Natural killer cell treated with Interleukin-12 subunit alpha and Interleukin-12 subunit beta and Interleukin-15 and Interleukin-18, amount 100 ng/mL, for 72 hours (primary cell): Measurements from ENCODE around the gene RNASET2. TPM values are rescaled to one million over a fixed set of nuclear protein-coding genes. Genes with fewer than 3 reads are reported as not detected.

Experiments
- ATAC-seq, 2 donors: fragments of 150-1000 bp; cut with Tn5 transposase in 1 of 2; sonication (Bioruptor Pico), chemical (Tn5 transposase) in 1 of 2; 2 replicates each; pipeline ENCODE4 v1.10.0; 2021
- DNase-seq: peaks from one replicate; pipeline ENCODE4 v3.0.0; 2022; ENCODE audit warnings: low spot score
- H3K27ac Mint-ChIP-seq, 2 donors: 1 replicate in 1 of 2; 2 replicates in 1 of 2; pipeline ENCODE4 v1.8.0; 2022; ENCODE audit warnings: mixed read lengths in 2 of 2, mild to moderate bottlenecking in 1 of 2, moderate library complexity in 1 of 2
- H3K27me3 Mint-ChIP-seq, 2 donors: 1 replicate in 1 of 2; 2 replicates in 1 of 2; pipeline ENCODE4 v1.8.0; 2022; ENCODE audit warnings: mixed read lengths in 2 of 2
- H3K36me3 Mint-ChIP-seq: one replicate; pipeline ENCODE4 v1.8.0; 2022; ENCODE audit warnings: mixed read lengths
- H3K4me1 Mint-ChIP-seq, 2 donors: 1 replicate in 1 of 2; 2 replicates in 1 of 2; pipeline ENCODE4 v1.8.0; 2022; ENCODE audit warnings: low read depth in 2 of 2, mixed read lengths in 2 of 2, mild to moderate bottlenecking in 1 of 2
- H3K4me3 Mint-ChIP-seq: one replicate; pipeline ENCODE4 v1.8.0; 2022; ENCODE audit warnings: mixed read lengths
- H3K9me3 Mint-ChIP-seq: 2 replicates; pipeline ENCODE4 v1.8.0; 2022; ENCODE audit warnings: mixed read lengths
- total RNA-seq, 2 donors: library from RNA; stranded (reverse); gene quantifications; one replicate each; pipeline ENCODE4 v1.2.3, GENCODE V29; 2022

RNASET2 gene
- total RNA-seq, 2 donors from 2014 or later = 18.1 to 50.6 TPM

GRCh38 chr6:166932616-166933015 is 23.7 kb downstream of the RNASET2 start:
- Mint-ChIP-seq H3K27ac (no peak overlapping the region), H3K36me3 (no peaks in the 10 kb centered on the region), H3K4me1 (peaks cover 7% of the 10 kb centered on the region in 2 donors), H3K9me3 (no peaks in the 10 kb centered on the region), H3K4me3 (no peak overlapping the region), H3K27me3 (no peaks in the 10 kb centered on the region)
- ATAC-seq (no peak), DNase-seq (no peak)

GRCh38 chr6:166932116-166932515 is 24.2 kb downstream of the RNASET2 start:
- Mint-ChIP-seq H3K36me3 (no peaks in the 10 kb centered on the region), H3K27ac (no peak overlapping the region), H3K9me3 (no peaks in the 10 kb centered on the region), H3K4me3 (no peak overlapping the region), H3K4me1 (peaks cover 7 to 9% of the 10 kb centered on the region in 2 donors), H3K27me3 (no peaks in the 10 kb centered on the region)
- no peak for DNase-seq
- no peak for ATAC-seq

GRCh38 chr6:166931426-166931970 is 24.9 kb downstream of the RNASET2 start:
- Mint-ChIP-seq H3K4me3 (no peak overlapping the region), H3K4me1 (peaks cover 7 to 9% of the 10 kb centered on the region in 2 donors), H3K36me3 (no peaks in the 10 kb centered on the region), H3K27me3 (no peaks in the 10 kb centered on the region), H3K27ac (no peak overlapping the region), H3K9me3 (no peaks in the 10 kb centered on the region)
- ATAC-seq (no peak), DNase-seq (no peak)

- H3K4me3 Mint-ChIP-seq = no peak overlapping the region
- H3K27me3 Mint-ChIP-seq = no peaks in the 10 kb centered on the region
- H3K4me1 Mint-ChIP-seq = peaks cover 7 to 9% of the 10 kb centered on the region in 2 donors
- DNase-seq = no peak
- H3K36me3 Mint-ChIP-seq = no peaks in the 10 kb centered on the region
- peak in 1 of 2 donors; percentile 18 for ATAC-seq
- no peak overlapping the region for H3K27ac Mint-ChIP-seq
- no peaks in the 10 kb centered on the region for H3K9me3 Mint-ChIP-seq
Observed at GRCh38 chr6:166930354-166930891, 25.9 kb downstream of the RNASET2 start.

- no peak for ATAC-seq
- H3K4me1 Mint-ChIP-seq = peaks cover 7 to 9% of the 10 kb centered on the region in 2 donors
- H3K36me3 Mint-ChIP-seq = no peaks in the 10 kb centered on the region
- H3K9me3 Mint-ChIP-seq = no peaks in the 10 kb centered on the region
- H3K27me3 Mint-ChIP-seq = no peaks in the 10 kb centered on the region
- no peak overlapping the region for H3K4me3 Mint-ChIP-seq
- H3K27ac Mint-ChIP-seq = no peak overlapping the region
- DNase-seq = no peak
Observed at GRCh38 chr6:166929542-166930189, 26.7 kb downstream of the RNASET2 start.

GRCh38 chr6:166928644-166929541 is 27.5 kb downstream of the RNASET2 start:
- Mint-ChIP-seq H3K4me1 (peaks cover 7 to 9% of the 10 kb centered on the region in 2 donors), H3K9me3 (no peaks in the 10 kb centered on the region), H3K27me3 (no peaks in the 10 kb centered on the region), H3K36me3 (no peaks in the 10 kb centered on the region), H3K27ac (peak overlapping the region in 1 of 2 donors; percentile 57), H3K4me3 (no peak overlapping the region)
- DNase-seq (no peak), ATAC-seq (no peak)

- Mint-ChIP-seq H3K27ac (peak overlapping the region in 1 of 2 donors; percentile 57), H3K4me3 (no peak overlapping the region), H3K9me3 (no peaks in the 10 kb centered on the region), H3K36me3 (no peaks in the 10 kb centered on the region), H3K27me3 (no peaks in the 10 kb centered on the region), H3K4me1 (peaks cover 7 to 9% of the 10 kb centered on the region in 2 donors)
- ATAC-seq (no peak), DNase-seq (no peak)
Observed at GRCh38 chr6:166927935-166928643, 28.3 kb downstream of the RNASET2 start.

DNA sequence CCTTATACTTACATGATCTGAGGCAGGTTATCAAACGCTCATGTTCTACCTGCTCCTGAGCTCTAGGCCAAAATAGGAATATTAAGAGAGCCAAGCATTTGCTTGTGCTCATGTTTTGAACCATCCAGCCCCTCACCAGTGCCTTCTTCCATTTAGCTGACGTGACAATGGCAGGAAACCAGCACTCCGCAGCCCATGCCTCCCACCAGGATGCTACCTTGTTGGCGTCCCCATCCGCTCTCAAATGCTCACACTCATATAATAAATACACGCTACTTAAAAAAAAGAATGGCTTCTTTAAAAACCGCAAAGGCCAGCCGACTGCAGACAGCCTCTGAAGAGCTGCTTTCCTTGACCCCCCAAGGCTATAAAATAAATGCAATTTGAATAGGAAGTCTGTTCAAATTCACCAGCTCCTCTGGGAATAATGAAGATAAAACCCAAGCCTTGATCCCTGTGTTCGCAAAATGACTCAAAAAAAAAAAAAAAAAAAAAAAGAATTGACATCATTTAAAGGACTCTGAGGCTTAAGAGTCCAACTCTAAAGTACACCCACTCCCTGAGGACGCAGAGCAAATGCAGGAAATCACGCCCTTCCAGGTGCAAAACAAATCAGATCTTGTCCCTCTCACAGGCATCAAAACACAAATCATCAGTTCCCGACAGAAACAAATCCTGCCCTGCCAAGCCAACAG is 29.0 kb downstream of the RNASET2 start:
- no peak overlapping the region for H3K27ac Mint-ChIP-seq
- H3K27me3 Mint-ChIP-seq = no peaks in the 10 kb centered on the region
- no peak overlapping the region for H3K4me3 Mint-ChIP-seq
- DNase-seq = no peak
- peaks cover 7 to 9% of the 10 kb centered on the region in 2 donors for H3K4me1 Mint-ChIP-seq
- H3K9me3 Mint-ChIP-seq = no peaks in the 10 kb centered on the region
- no peak for ATAC-seq
- no peaks in the 10 kb centered on the region for H3K36me3 Mint-ChIP-seq

DNA sequence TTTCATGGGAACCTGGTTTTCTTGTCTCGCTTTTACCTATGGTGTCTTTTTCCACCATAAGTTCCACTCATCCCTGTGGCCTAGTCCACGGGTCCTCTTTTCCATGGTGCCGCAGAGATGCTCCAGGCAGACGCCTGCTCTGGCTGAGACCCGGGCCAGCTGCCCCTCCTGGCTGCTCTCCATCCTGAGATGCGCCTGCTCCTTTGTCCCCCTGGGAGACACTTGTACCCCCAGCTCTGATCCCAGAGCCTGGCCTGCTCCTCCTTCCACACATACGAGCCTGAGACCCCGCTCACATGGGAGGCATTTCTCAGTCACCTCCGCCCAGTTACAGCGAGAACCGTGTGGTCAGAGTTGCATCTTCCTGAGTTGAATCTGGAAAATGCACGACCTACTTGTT is 29.6 kb downstream of the RNASET2 start:
- no peak overlapping the region for H3K4me3 Mint-ChIP-seq
- no peak overlapping the region for H3K27ac Mint-ChIP-seq

GRCh38 chr6:166925141-166925996 is 31.0 kb downstream of the RNASET2 start:
- Mint-ChIP-seq H3K4me1 (peaks cover 0 to 5% of the 10 kb centered on the region in 2 donors), H3K4me3 (no peak overlapping the region), H3K9me3 (no peaks in the 10 kb centered on the region), H3K27ac (no peak overlapping the region), H3K27me3 (no peaks in the 10 kb centered on the region), H3K36me3 (no peaks in the 10 kb centered on the region)
- ATAC-seq = peak; percentile 36 to 43
- no peak for DNase-seq

More for the DNA sequence above, 29.6 kb downstream of the RNASET2 start:
- Mint-ChIP-seq H3K27me3 (no peaks in the 10 kb centered on the region), H3K36me3 (no peaks in the 10 kb centered on the region), H3K4me1 (peaks cover 3 to 6% of the 10 kb centered on the region in 2 donors), H3K9me3 (no peaks in the 10 kb centered on the region)
- no peak for ATAC-seq
- no peak for DNase-seq

GRCh38 chr6:166924531-166924930 is 31.8 kb downstream of the RNASET2 start:
- H3K36me3 Mint-ChIP-seq = no peaks in the 10 kb centered on the region
- peaks cover 0 to 2% of the 10 kb centered on the region in 2 donors for H3K4me1 Mint-ChIP-seq
- DNase-seq = no peak
- no peaks in the 10 kb centered on the region for H3K27me3 Mint-ChIP-seq
- no peaks in the 10 kb centered on the region for H3K9me3 Mint-ChIP-seq
- H3K4me3 Mint-ChIP-seq = no peak overlapping the region
- no peak overlapping the region for H3K27ac Mint-ChIP-seq
- ATAC-seq = no peak

GRCh38 chr6:166922937-166923336 is 33.4 kb downstream of the RNASET2 start:
- Mint-ChIP-seq H3K27me3 (no peaks in the 10 kb centered on the region), H3K9me3 (no peaks in the 10 kb centered on the region), H3K4me3 (no peak overlapping the region), H3K4me1 (peaks cover 0 to 2% of the 10 kb centered on the region in 2 donors), H3K27ac (no peak overlapping the region), H3K36me3 (no peaks in the 10 kb centered on the region)
- ATAC-seq = no peak
- no peak for DNase-seq
